Right kidney (tissue), 1 donor: Measurements from ENCODE around the gene ATP2B2.
A peak's percentile ranks its signal among the peaks of the same experiment; 100 is the strongest.

Experiments used
- DNase-seq: peaks from one replicate; pipeline ENCODE4 v3.0.0-alpha.2; 2016

ATP2B2 gene

DNA sequence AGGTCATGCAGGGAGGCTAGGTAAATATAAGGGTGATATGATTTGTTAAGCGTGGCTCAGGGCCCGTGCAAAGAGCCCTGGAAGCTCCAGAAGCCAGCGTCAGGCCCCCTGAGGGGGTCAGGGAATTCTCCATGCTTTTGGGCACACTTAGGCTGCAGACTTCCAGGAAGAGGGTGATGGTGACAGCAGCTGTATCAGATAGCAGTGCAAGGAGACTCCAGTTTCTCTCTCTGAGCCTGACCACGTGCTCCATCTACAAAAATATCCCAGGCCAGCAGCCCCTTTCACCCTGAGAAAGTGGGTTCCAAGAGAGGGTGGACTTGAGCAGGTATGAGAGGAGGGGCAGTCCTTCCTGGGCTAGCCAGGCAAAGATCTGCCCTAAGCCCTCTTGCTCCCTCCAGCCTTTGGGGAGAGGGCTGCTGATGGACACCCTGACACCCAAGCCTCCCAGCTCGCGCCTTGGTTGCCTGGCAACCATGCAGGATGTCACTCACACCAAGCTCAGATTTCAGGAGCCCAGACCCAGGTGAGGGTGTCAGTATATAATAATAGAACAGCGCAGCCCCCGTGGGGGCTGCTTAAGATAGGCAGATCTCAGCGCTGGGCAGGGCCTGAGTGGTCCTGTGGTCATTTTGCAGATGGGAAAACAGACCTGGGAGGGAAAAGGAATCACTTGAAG lies 35.8 kb downstream of the ATP2B2 start:
- DNase-seq = peak; percentile 38

DNA sequence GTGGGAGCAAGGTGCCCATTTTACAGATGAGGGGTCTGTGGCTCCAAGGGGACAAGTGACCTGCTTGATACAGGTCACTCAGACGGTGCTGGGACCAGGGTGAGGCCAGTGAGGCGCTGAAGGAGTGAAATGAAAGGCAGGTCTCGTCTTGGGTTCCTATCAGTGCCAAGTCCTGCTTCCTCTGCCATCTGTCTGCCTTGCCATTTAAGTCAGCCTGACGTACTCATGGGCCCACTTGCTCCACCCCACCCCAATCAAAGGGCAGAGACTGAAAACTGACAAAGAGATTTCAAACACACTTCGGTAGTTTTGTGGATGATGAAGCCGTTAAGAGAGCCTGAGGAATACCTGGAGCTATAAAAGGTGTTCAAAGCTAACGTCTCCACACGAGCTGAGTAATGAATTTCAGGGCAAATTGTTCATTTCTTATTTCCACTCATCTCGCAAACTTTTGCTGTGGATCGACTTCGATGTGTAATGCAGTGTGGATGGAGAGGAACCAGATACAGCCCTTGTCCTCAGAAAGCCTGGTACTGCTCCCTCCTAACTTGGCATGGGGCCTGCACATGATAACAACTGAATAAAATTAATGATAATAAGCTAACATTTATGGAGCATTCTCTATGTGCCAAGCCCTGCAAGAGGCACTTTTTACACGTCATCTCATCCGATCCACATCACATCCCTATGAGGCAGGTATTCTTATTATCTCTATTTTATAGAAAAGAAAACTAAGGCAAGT lies 36.6 kb downstream of the ATP2B2 start:
- DNase-seq = no peak

DNA sequence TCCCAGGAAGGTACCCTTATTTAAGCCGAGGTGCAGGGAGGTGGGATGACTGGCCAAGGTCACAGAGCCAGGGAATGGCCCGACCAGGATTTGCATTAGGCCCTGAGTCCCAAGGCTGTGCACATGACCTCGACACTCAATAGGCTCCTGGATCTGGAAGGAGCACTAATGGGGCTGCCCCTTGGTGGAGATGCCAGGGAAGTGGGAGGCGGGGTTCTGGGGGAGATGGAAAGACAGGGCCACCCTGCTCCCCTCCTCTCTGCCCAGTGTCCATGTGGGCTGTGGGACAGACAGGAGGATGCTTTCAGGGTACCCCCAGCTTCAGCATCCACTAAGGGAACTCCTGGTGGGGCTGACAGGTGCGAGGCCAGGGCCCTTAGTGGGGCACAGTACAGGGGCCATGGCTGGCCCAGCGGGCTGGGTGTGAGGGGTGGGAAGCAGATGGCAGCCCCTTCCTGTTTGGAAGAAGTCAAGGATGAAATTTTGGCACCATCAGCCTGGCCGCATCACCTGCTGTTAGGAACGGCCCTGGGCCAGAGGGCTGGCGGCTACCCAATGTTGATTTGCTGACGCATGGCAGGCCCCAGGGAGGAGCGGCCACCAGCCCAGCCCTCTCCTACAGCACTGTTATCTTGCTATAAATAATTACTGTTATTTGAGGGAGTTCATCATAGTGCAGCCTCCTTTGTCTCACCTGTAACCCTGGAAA lies 37.3 kb downstream of the ATP2B2 start:
- no peak for DNase-seq

DNA sequence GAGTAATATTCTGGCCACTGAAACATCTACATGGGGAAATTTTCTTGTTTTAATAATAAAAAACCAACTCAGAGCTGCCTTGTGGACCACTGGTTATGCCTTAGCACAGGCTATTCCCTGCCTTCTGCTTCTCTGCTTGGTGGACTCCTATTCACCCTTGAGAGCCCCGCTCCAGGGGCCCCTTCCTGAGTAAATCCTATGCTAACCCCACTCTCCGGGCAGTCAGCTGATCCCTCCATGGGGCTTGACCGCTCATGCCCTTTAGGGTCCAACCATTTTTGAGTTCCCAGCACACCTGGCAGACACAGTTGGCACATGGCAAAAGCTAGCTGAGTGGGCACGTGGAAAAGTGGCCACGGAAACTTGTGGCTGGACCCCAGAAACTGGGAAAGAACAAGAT lies 38.2 kb downstream of the ATP2B2 start:
- DNase-seq = no peak

DNA sequence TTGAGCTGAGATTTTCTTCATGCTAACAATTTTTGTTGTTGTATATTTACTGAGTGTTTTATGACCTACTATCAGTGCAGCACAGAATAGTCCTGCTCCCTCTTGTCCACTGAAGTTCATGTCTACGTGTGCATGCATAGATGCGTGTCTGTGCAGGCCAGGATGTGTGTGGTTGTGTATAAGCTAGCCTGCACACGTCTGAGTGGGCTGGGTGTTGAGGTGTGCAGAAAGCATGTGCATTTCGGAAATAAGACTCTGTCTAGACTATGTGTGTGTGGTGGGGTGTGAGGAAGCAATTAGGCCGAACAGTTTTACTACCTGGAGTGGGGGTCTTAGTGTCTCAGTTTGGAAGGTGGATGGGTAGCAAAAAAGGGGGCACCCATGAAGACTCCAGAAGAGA lies 39.2 kb downstream of the ATP2B2 start:
- DNase-seq = no peak

DNA sequence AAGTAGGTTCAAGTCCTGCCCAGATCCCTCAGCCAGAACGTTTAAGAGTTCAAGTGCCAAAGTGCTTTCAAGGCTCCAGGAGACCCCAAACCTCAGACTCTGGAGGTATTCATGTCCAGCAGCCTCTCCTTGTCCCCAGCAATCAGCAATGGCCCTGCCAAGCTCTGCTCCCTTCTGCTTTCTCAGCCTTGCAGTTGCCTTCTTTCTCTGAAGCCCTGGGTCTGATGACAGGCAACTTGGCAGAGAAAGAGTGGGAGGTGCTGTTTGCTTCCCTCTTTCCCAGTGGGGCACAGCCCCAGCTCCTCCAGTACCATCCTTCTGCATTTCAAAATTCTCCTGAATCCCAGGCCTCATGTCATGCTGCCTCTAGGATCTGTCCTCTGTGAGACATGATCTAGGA lies 40.2 kb downstream of the ATP2B2 start:
- no peak for DNase-seq

DNA sequence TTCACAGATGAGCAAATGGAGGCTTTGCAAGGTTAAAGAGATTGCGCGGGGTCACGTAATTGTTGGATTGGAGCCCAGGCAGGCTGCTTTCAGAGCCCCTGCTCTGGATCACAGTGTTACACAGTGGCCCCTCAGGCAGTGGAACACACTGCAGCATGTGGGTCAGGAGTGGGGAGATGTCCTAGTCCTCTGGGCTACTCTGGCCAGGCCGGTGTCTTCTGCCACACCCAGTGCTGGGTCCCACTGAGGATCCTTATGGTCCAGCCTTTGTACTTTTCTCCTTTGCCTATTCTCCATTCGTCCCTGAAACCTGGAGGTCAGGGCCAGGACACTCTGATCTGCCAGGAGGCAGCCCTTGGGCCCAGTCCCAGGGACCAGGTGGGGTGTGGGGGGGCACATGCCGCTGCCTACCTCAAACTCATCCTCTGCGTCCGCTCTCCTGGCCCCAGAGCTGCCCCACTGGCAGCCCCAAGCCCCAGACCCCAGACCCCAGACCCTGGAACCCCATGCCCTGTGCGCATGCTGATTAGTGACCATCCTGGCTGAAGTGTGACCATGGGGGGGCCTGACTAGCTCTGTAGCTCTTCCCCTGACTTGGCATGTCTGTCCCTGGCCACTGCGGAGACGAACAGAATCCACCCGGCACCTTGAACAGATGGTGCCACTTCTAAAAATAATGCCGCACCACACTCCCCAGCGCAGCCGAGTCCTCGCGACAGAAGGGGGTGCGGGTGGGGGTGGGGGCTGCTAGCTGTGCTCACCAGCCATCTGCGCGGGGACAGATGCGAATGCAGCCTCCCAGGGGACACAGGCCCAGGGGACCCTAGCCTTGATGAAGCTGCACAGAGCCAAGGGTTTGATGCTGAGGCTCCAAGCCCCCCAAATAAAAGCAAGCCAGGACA lies 41.6 kb downstream of the ATP2B2 start:
- DNase-seq = no peak

DNA sequence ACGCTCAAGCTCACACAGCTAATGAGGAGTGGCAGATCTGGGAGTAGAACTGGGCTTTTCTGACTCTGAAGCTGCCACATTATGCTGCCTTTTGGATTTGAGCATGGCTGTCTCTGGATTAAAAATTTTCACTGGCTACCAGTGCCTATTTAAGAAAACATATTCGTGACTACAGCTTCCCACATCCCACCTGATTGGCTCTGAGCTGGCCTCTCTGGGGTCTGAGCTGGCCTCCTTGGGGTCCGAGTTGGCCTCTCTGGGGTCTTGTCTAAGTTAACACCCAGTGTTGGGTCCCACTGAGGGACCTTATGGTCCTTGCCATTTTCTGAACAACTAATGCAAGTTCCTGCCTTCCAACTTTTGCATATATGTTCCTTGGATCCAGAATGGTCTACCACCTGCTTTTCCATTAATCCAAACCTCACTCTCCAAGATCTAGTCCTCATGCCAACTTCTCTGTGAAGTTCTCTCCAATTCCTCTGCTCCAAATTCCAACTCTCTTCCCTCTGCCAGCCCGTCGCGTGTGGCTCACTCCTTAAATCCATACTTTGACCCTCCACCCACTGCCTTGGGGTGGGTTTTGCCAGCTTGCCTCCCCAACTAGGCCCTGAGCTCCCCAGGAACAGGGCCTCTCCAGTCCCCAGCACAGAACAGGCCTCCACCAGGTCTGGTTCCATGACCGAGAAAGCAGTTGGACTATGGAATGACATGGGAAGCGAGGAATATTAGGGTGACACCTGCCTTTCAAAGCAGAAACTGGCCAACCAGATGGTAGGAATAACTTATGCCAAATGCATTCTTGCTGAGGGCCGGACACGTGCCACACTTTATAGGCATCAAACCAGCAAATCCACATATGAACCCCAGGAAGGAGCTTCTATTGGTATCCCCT lies 42.5 kb downstream of the ATP2B2 start:
- no peak for DNase-seq

DNA sequence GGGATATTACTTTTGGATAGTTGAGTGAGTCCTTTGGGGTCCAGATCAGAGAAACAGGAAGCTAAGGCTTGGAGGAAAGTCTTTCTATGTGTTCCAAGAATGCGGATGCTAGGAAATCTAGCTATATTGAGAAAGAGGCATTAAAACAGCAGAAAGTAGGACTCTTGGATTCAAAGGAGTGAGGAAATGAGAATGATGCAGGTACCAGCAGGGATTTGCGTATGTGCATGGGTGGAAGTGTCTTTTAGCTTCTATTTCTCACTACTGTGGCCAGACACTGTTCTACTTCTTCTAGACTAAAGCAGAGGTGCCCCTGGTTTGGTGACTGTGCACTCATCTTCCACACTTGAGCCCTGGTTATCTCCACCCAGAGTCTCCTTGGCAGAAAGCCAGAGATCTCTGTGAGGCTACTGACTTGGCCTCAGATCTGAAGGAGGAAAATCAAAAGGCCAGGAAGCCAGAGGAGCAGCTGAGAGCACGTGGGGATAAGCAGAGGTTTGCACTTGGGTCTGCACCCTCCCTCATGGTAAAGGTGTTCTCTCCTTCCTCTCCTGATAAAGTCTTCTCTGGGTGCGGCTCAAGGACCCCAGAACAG lies 44.3 kb downstream of the ATP2B2 start:
- DNase-seq = no peak

DNA sequence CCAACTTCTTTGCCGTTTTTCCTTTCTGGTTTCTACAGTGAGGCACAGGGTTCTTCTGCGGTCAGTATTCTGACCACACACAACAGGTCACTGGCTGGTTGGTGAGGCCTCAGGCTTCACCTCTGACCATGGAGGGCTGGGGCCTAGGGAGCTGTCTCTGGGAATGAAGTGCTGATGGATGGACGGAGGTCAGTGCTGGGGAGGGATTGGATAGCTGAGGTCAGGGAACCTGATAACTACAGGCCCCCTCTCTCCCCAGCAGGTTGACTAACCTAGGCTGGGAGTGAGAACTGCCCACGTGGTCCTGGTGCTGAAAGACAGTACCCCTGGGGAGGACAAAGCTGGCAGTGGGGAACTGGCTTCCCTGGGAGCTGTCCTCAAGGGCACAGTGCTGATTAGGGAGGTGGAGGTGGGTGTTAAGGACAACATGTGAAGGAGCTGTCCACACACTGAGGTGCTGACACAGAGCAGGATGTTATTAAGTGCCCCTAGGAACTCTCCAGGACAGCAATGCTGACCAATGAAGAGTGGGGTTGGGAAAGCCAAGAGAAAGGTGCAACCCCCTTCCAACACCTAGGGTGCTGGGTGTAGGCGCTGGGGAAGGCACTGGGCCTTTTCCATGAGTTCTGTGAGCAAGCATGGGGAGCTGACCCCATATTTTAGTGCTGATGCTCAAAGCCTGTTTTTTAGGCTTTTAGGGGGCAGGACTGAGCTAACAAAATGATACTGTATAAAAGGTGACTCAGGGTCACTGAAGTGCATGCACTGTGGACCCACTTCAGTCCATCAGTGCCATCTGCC lies 45.2 kb downstream of the ATP2B2 start:
- peak; percentile 47 for DNase-seq

DNA sequence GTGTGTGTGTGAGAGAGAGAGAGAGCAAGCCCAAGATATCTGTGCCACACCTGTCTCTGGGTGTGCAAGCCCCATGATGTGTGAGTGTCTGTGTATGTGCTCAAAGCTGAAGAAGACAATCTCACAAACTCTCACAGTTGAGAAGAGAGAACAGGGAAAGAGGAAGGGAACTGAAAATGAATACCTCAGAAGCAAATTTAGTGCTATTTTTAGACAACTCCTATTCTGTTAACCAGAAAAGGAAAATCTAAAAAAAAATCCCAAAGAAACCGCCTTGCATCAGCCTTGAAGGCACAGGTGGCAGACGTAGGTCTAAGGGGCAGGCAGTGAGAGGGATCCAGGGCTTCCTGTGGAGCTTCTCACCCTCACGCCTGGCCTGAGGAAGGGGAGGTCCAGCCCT lies 47.8 kb downstream of the ATP2B2 start:
- DNase-seq = no peak

DNA sequence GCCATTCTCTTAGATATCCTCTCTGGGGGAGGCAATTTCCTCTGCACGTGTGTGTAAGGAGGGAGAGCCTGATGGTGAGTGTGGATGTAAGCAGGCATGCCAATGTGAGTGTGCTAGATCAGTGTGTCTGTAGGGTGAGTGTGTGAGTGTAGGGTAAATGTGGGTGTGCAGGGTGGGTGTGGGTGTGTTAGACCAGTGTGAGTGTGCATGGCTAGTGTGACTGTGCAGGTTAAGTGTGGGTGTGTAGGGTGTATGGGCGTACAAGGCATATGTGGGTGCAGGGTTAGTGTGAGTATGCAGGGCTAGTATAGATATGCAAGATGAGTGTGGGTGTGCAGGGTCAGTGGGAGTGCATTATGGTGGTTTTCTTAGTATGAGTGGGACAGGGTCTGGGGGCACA lies 48.4 kb downstream of the ATP2B2 start:
- DNase-seq = no peak

DNA sequence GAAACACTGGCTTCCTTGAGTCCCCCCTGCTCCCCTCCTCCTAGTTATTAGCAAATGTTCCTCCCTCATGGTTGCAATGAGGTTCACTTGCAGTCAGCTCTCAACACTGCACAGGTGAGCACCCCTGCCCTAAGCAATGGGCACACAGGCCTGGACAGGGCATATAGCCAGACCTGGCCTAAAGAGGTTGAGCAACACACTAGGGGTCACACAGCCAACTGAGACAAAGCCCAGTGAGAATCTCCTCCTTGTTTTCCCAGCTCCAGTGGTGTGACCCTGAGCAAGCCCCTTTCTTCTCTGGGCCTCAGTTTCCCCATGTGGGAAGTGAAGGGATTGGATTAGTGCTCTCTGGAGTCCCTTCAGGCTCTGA lies 49.9 kb downstream of the ATP2B2 start:
- DNase-seq = no peak

DNA sequence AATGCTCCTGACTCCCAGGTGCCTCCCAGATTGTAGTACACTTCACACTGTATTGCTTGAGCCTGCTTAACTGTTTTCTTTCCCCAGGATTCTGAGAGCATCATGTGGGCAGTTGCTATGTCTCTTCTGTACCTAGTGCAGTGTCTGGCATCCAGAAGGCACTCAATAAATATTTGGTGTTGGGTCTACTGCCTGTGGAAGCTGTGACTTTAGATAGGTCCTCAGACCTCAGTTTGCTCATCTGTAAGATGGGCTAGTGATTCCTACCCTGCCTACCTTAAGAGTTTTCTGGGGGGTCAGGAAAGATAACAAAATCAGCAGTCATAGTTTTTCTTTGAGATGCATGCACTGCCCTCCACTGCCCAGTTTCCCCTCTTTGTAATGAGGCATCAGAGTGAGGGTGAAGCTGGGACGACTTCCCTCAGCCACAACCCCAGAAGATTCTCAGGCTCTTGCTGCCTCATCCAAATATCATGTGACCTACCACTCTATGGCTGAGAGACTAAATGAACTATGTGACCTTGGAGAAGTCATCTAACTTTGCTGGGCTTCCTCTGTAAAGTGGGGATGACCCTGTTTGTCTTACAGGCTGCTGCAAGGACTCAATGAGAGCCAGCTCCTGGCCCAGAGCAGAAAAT lies 50.4 kb downstream of the ATP2B2 start:
- DNase-seq = no peak

DNA sequence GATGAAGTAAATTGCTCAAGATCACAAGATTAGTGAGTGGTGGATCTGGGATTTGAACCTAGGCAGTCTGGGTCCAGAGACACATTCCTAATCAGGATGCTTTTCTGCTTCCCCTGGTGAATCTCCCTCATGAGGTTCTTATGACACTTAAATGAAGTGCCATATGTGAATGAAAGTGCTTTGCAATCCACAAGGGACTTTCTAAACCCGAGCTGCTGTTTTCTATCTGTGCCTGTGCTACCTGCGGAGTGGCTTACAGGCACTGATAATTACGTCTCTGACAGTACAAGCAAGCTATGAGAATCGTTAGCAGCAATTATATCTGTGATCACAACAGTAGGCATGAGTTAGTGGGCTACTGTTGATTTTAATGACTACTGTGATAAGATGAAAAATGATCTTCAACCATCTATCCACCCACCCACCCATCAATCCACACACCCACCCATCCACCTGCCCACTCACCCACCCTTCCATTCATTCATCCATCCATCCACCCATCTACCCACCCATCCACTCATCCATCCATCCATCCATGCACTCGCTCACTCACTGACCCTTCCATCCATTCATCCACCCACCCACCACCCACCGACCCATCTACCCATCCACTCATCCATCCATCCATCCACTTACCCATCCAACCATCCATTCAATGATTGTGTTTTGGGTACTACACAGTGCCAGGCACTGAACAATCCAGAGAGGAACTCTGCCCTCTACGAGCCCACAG lies 51.8 kb downstream of the ATP2B2 start:
- no peak for DNase-seq

DNA sequence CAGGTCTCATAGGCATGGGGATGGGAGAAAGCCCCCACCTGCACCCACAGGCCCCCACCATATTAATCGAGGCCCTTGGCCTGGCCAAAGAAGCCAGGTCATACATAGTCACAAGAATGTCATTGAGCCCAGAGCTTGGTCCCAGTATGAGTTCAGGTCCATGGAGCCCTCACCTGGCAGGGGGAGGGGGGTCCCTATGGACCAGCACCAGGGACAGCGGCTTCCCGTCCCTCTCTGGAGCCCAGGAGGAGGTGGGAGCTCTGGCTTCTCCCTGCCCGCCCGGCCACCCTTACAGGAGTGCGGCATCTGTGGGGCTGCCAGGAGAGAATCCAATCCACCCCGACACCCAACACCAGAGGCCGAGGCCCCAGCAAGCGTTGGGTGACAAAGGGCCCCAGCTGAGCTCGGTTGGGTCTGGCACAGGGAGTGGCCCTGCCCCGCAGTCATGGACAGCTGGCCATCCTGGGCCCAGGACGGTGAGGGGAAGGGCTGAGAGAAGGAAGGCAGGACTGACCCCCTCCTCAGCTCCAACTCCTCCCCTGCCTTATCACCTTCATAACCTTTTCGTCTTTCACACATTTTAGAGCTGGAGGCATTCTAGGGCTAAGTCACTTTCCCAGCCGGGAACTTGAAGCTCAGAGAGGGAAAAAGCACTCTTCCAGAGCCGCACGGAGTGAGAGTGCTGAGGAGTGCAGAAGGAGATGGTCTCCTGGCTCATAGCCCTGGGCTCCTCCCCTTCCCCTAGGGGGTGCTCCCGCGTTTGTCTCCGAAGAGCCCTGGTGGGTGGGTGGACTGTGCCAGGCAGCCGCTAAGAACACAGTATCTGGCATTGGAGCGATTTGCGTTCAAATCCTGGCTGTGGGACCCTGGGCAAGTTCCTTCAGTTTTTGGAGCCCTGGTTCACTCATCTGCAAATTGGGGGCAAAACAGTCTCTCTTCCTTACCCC lies 54.6 kb downstream of the ATP2B2 start:
- no peak for DNase-seq

DNA sequence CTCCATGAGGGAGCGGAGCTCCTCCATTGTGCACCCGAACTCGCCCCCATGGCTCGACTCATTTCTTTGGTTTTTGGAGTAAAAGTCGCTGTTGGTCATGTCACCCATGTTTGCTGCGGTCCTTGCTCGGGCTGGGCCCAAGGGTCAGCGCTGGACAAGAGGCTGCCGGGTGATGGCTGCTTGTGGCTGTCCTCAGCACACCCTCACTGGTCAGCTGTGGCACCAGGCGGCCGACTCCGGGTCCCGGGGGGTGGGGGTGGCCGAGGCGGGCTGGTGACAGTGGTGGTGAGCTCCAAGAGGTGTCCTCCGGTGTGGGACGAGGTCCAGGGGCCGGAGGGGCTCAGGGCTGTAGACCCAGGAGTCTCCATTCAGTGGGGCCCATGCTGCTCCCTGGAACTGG lies 56.0 kb downstream of the ATP2B2 start:
- DNase-seq = no peak

DNA sequence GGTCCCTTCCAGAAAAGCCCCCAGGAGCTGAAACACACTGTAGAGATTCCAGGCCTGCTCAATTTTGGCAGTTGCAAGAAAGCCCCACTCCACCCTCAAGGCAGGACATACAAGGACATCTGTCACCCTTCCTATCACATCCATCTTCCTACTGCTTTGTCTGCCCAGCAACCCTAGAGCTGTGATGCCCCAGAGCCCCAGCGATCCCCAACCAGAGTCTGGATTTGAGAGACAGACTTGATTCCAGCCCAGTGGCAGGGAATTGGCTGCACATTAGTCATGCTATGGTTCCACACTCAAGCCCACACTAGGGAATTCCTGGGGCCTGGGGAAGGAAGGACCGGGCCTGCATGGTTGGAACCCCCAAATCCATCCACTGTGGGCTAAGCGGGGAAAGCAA lies 56.8 kb downstream of the ATP2B2 start:
- no peak for DNase-seq
